Stimulated activated CD4-positive, alpha-beta T cell treated with anti-CD3 and anti-CD28 coated beads, Interleukin-2, amount 100 ng/mL, for 48 hours (primary cell): ENCODE results near the gene PLK3.
"Not testable (repeated sequence)": the region's sequence is repeated elsewhere in the genome, so short reads cannot be mapped to it uniquely, and the experiment has no call there.

ENCODE experiments used
- DNase-seq, 2 donors: peaks; one replicate each; pipeline ENCODE4 v3.0.0-alpha.2; 2020

PLK3 gene

GRCh38 chr1:44799770-44800584, at the start of gene PLK3:
Gene PLK3 (plus strand): TSS chr1:44800377. CDS start chr1:44800464, 87 bp downstream.
- peak; percentile 97 for DNase-seq

GRCh38 chr1:44757420-44757819, 42.8 kb upstream of the PLK3 start:
- no peak for DNase-seq

- no peak for DNase-seq
Observed at GRCh38 chr1:44759077-44759476, 41.1 kb upstream of the PLK3 start.

- no peak for DNase-seq
Observed at GRCh38 chr1:44760876-44761275, 39.3 kb upstream of the PLK3 start.

GRCh38 chr1:44766421-44766820, 33.8 kb upstream of the PLK3 start:
- not testable (repeated sequence) for DNase-seq

- peak; percentile 81 to 83 for DNase-seq
Observed at GRCh38 chr1:44775078-44775929, 24.9 kb upstream of the PLK3 start, which contains the start of gene RPS8. Gene RPS8 (plus strand): TSS chr1:44775540. CDS start chr1:44775597, 57 bp downstream.

GRCh38 chr1:44775930-44776729, 24.0 kb upstream of the PLK3 start:
- no peak for DNase-seq

- DNase-seq, result no peak
Observed at GRCh38 chr1:44776730-44777068, 23.5 kb upstream of the PLK3 start.

GRCh38 chr1:44777547-44777946, 22.6 kb upstream of the PLK3 start:
- no peak for DNase-seq

- no peak for DNase-seq
Observed at GRCh38 chr1:44777969-44778635, 22.1 kb upstream of the PLK3 start.

GRCh38 chr1:44778705-44779576, 21.2 kb upstream of the PLK3 start:
- DNase-seq, result no peak

- no peak for DNase-seq
Observed at GRCh38 chr1:44780583-44781121, 19.5 kb upstream of the PLK3 start.

- DNase-seq, result no peak
Observed at GRCh38 chr1:44783697-44784093, 16.5 kb upstream of the PLK3 start.

GRCh38 chr1:44784094-44785028, 15.8 kb upstream of the PLK3 start:
- no peak for DNase-seq

GRCh38 chr1:44785029-44785380, 15.2 kb upstream of the PLK3 start:
- no peak for DNase-seq

GRCh38 chr1:44785501-44786137, 14.6 kb upstream of the PLK3 start:
- DNase-seq, result no peak

GRCh38 chr1:44786138-44786840, 13.9 kb upstream of the PLK3 start:
- peak; percentile 71 to 76 for DNase-seq

GRCh38 chr1:44786841-44787426, 13.2 kb upstream of the PLK3 start:
- no peak for DNase-seq

- no peak for DNase-seq
Observed at GRCh38 chr1:44787506-44787905, 12.7 kb upstream of the PLK3 start.
